AG09319 (cell line): ENCODE measurements around the gene EDN3.

ENCODE experiments used
- DNase-seq: peaks from one replicate; pipeline ENCODE4 v3.0.0-alpha.2; 2010; ENCODE audit warnings: low read depth; ENCODE audit errors: extremely low read depth
- TF ChIP-seq, protein P1 (sequence below): IDR thresholded peaks from 2 replicates; pipeline ENCODE4 v1.5.1; 2011; ENCODE audit warnings: low read depth, mild to moderate bottlenecking, inconsistent platforms, low read length, moderate library complexity

EDN3 gene

GRCh38 chr20:59291740-59292383 is 8.5 kb upstream of the EDN3 start:
- no peak for DNase-seq
- TF ChIP-seq, protein P1, sequence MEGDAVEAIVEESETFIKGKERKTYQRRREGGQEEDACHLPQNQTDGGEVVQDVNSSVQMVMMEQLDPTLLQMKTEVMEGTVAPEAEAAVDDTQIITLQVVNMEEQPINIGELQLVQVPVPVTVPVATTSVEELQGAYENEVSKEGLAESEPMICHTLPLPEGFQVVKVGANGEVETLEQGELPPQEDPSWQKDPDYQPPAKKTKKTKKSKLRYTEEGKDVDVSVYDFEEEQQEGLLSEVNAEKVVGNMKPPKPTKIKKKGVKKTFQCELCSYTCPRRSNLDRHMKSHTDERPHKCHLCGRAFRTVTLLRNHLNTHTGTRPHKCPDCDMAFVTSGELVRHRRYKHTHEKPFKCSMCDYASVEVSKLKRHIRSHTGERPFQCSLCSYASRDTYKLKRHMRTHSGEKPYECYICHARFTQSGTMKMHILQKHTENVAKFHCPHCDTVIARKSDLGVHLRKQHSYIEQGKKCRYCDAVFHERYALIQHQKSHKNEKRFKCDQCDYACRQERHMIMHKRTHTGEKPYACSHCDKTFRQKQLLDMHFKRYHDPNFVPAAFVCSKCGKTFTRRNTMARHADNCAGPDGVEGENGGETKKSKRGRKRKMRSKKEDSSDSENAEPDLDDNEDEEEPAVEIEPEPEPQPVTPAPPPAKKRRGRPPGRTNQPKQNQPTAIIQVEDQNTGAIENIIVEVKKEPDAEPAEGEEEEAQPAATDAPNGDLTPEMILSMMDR: no peak

DNA sequence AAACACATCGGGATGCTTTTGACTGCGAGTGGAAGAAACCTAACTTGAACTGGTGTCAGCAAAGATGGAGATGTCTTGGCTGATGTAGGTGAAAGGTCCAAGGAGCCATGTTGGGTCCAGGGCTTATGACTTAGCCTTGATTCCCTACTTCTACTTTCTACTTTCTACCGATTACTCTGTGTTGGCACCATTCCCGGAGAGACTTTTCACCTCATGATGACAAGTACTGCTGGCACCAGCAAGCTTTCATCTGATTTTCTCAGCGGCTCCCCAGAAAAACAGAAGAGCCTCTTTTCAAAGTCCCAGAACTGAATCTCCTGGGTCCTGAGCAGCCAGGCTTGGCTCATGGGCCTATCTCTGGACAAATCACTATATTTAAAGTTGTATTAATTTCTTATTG is 4.9 kb upstream of the EDN3 start:
- no peak for DNase-seq
- TF ChIP-seq, protein P1: no peak

DNA sequence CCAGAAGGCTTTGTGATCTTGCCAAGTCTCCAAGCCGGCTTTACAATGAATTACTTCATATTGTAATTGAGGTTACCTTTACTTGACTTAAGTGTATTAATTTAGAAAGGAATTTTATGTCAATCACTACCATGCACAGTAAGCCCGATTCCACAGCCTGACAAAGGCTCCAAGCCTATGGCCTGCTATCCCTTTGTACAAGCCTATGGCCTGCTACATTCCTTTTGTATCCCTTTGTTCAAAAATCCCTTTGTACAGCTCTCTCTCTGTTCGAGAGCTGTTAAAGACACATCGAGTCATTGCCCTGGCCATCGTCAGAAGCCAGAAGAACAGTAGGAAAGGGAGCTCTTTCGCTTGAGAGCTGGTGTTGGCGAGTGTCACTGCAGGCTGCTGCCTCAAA is 2.7 kb upstream of the EDN3 start:
- DNase-seq: no peak
- TF ChIP-seq, protein P1: no peak

DNA sequence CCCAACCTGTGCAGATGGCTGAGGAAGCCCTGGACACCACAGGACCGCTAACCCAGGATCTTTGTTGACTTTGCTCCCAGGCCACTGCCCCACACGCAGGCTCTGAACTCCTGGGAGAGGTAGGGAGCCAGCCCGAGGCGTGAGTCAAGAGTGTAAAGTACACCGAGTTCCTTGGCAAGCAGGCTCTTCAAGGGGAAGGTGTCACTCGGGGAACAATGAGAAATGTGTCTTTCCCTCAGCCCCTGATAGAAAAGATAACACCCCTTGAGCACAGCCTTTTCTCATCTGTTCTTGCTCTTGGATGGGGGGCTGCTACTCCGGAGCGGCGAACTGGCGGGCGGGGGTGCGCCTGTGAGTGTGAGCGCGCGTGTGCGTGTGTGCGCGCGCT is 472 bp upstream of the EDN3 start:
- no peak for DNase-seq
- TF ChIP-seq, protein P1: no peak

- TF ChIP-seq, protein P1: no peak
- DNase-seq: no peak
Observed at GRCh38 chr20:59301343-59302007, 1.1 kb downstream of the EDN3 start.

DNA sequence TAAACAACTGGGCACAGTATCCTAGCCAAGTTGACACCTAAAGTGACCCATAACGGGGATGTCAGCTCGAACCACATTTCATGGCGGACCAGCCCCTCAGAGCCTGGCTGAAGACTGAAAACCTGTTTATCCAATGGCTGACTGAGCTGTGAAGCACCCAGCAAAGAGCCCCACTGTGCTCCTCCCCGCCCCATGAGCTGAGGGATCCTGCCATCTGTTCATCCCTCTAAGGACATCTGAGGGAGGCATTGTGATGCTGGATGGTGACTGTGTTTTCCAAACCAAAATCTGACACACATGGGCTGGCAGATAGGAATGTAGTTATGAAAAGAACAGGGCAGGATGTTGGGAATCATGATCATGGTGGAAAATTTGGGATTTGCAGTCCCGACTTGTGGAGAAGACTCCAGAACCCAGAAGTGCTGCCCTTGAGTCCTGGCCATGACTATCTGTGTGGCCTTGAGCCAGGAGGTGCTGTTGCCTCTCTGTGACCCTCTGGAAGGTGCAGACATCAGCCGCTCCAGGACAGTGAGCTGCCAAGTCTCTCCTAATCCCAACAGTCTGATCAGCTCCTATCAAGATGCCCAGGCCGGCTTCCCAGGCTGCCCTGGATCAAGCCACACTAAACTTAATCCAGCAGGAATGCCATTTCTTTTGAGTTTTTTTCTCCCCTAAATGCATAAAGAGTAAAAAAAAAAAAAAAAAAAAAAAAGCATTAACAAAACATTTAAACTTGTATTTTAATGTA is 5.7 kb downstream of the EDN3 start:
- no peak for DNase-seq
- TF ChIP-seq, protein P1: no peak

DNA sequence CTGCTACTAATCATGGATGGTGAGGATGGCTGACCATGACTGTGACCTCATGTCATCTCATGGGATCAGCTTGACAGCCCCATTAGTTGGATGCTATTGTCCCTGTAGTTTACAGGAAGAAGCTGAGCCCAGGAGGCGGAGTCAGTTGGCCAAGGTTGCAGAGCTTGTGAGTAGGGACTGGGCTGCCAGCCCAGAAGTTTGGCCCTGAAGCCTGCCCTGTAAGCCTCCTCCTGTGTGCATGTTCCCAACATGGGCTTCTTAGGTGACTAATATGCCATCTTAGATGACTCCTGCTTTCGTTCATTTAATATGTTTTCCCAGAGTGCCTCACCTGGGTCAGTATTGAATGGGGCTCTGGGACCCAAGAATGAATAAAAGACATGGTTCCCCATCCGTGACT is 6.9 kb downstream of the EDN3 start:
- TF ChIP-seq, protein P1: no peak
- DNase-seq: no peak
